ENCODE data around the gene SP140L.

The SP140L gene

GRCh38 chr2:230447455-230448451, 120.8 kb downstream of the SP140L start:
- TF ChIP-seq, protein P1, sequence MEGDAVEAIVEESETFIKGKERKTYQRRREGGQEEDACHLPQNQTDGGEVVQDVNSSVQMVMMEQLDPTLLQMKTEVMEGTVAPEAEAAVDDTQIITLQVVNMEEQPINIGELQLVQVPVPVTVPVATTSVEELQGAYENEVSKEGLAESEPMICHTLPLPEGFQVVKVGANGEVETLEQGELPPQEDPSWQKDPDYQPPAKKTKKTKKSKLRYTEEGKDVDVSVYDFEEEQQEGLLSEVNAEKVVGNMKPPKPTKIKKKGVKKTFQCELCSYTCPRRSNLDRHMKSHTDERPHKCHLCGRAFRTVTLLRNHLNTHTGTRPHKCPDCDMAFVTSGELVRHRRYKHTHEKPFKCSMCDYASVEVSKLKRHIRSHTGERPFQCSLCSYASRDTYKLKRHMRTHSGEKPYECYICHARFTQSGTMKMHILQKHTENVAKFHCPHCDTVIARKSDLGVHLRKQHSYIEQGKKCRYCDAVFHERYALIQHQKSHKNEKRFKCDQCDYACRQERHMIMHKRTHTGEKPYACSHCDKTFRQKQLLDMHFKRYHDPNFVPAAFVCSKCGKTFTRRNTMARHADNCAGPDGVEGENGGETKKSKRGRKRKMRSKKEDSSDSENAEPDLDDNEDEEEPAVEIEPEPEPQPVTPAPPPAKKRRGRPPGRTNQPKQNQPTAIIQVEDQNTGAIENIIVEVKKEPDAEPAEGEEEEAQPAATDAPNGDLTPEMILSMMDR (conservative IDR thresholded peaks at IDR 0.05; ENCODE audit: low read depth, low read length), result no peak
- no peak for DNase-seq (ENCODE audit: low read depth)
- H3K4me3 ChIP-seq (ENCODE audit: low read depth, low read length), result no peak overlapping the region

DNA sequence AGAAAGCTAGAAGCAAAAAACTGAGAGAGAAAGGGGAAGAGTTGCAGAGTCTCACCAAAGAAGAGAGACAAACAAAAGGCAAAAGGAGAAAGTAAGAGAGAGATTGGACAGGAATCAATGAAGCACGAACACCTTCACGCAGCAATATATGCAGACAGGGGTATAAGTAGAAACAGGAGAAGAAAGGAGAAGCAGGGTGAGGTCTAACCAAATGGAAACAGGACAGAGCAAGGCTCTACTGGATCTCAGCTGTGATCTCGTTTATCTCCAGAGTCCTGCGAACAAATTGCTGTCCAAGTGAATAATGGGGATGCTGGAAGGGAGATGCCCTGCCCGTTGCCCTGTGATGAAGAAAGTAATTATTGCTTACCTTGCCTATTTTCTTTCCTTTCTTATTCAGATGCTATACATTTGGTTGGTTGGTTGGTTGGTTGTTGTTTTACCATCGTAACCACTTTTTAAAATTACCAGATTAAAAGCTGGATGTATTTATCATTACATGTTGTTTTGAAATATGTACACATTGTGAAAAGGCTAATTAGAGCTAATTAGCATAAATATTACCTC, 123.0 kb downstream of the SP140L start:
- no peak overlapping the region for H3K4me3 ChIP-seq (ENCODE audit: low read depth, low read length)
- no peak for DNase-seq (ENCODE audit: low read depth)
- TF ChIP-seq, protein P1 (conservative IDR thresholded peaks at IDR 0.05; ENCODE audit: low read depth, low read length), result no peak

DNA sequence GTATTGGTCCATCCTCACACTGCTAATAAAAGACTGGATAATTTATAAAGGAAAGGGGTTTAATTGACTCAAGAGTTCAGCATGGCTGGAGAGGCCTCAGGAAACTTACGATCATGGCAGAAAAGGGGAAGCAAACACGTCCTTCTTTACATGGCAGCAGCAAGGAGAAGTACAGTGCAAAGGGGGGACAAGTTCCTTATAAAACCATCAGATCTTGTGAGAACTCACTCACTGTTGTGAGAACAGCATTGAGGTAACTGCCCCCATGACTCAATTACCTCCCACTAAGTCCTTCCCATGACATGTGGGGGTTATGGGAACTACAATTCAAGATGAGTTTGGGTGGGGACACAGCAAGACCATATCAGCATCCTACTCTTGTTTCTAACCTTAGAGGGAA, 126.0 kb downstream of the SP140L start:
- H3K4me3 ChIP-seq (ENCODE audit: low read depth, low read length), result no peak overlapping the region
- TF ChIP-seq, protein P1 (conservative IDR thresholded peaks at IDR 0.05; ENCODE audit: low read depth, low read length), result no peak
- no peak for DNase-seq (ENCODE audit: low read depth)
